Stimulated activated CD4-positive, alpha-beta T cell treated with anti-CD3 and anti-CD28 coated beads, Interleukin-2, amount 100 ng/mL, for 24 hours (primary cell): ENCODE data around the gene CCDC24.

Source experiments
- DNase-seq, 2 donors: peaks; one replicate each; pipeline ENCODE4 v3.0.0-alpha.2; 2020

Gene CCDC24

GRCh38 chr1:43991476-43992231 lies at the start of gene CCDC24:
Gene CCDC24 (plus strand): TSS chr1:43991599. CDS start chr1:43991879, 280 bp downstream.
- peak; percentile 83 to 84 for DNase-seq

- no peak for DNase-seq
Measured at GRCh38 chr1:43942411-43942810, 49.0 kb upstream of the CCDC24 start.

GRCh38 chr1:43944860-43945259 lies 46.5 kb upstream of the CCDC24 start:
- DNase-seq, result no peak

GRCh38 chr1:43945674-43946235 lies 45.6 kb upstream of the CCDC24 start:
- DNase-seq, result no peak

- DNase-seq, result peak; percentile 95
Measured at GRCh38 chr1:43946236-43947060, 45.0 kb upstream of the CCDC24 start, which contains the start of gene IPO13. Gene IPO13 (plus strand): TSS chr1:43946950. CDS start chr1:43947601, 651 bp downstream.

GRCh38 chr1:43947061-43947873 lies 44.1 kb upstream of the CCDC24 start:
- DNase-seq, result no peak

- DNase-seq, result no peak
Measured at GRCh38 chr1:43947874-43948437, 43.4 kb upstream of the CCDC24 start.

- no peak for DNase-seq
Measured at GRCh38 chr1:43949678-43950077, 41.7 kb upstream of the CCDC24 start.

GRCh38 chr1:43951021-43951985 lies 40.1 kb upstream of the CCDC24 start:
- no peak for DNase-seq

GRCh38 chr1:43952731-43953346 lies 38.6 kb upstream of the CCDC24 start:
- DNase-seq, result no peak

- DNase-seq, result no peak
Measured at GRCh38 chr1:43953361-43953760, 38.0 kb upstream of the CCDC24 start.

GRCh38 chr1:43954036-43954435 lies 37.4 kb upstream of the CCDC24 start:
- DNase-seq, result no peak

GRCh38 chr1:43956234-43956633 lies 35.2 kb upstream of the CCDC24 start:
- no peak for DNase-seq

GRCh38 chr1:43957407-43958040 lies 33.9 kb upstream of the CCDC24 start:
- DNase-seq, result no peak

- no peak for DNase-seq
Measured at GRCh38 chr1:43958351-43959255, 32.8 kb upstream of the CCDC24 start.

GRCh38 chr1:43960798-43961197 lies 30.6 kb upstream of the CCDC24 start:
- no peak for DNase-seq

- DNase-seq, result no peak
Measured at GRCh38 chr1:43961692-43962091, 29.7 kb upstream of the CCDC24 start.

- no peak for DNase-seq
Measured at GRCh38 chr1:43962324-43962723, 29.1 kb upstream of the CCDC24 start.

GRCh38 chr1:43963006-43963405 lies 28.4 kb upstream of the CCDC24 start:
- no peak for DNase-seq
